GM12873 (cell line): Measurements from ENCODE around the gene SNTB2.

Experiments
- TF ChIP-seq, protein P1 (sequence below): IDR thresholded peaks from 2 replicates; pipeline ENCODE4 v1.5.1; 2012; ENCODE audit warnings: low read depth, mild to moderate bottlenecking, moderate library complexity, low read length, control low read depth; ENCODE audit not compliant: insufficient read depth; ENCODE audit errors: missing control alignments

Gene SNTB2

DNA sequence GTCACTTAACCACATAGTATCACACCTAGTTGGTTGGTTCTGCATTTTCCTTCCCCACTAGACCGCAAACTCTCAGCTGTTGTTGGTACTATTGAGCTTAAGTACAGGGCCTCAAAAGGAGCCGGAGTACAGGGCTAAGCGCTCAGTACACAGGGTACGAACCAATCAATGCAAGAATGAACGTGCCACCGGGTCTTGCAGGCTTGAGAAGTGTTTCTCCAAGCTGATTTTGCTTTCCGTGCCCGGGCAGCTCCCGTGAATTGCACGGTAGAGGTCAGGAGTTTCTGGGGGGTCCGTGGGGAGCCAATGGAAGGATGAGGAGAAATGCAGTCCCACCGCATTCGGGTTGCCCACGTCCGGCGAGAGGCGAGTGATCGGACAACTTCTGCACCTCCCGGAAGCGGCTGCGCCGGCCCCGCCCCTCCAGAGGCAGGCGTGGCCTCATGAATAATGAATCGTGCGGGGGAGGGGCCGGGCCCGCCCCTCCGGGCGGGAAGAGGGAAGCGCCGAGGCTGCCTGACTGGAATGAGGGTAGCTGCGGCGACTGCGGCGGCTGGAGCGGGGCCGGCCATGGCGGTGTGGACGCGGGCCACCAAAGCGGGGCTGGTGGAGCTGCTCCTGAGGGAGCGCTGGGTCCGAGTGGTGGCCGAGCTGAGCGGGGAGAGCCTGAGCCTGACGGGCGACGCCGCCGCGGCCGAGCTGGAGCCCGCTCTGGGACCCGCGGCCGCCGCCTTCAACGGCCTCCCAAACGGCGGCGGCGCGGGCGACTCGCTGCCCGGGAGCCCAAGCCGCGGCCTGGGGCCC is at the start of gene SNTB2:
TSS of gene SNTB2 (plus strand) at position 523 of the 804 bp plus-strand sequence. CDS start at position 526, 3 bp downstream.
- TF ChIP-seq, protein P1, sequence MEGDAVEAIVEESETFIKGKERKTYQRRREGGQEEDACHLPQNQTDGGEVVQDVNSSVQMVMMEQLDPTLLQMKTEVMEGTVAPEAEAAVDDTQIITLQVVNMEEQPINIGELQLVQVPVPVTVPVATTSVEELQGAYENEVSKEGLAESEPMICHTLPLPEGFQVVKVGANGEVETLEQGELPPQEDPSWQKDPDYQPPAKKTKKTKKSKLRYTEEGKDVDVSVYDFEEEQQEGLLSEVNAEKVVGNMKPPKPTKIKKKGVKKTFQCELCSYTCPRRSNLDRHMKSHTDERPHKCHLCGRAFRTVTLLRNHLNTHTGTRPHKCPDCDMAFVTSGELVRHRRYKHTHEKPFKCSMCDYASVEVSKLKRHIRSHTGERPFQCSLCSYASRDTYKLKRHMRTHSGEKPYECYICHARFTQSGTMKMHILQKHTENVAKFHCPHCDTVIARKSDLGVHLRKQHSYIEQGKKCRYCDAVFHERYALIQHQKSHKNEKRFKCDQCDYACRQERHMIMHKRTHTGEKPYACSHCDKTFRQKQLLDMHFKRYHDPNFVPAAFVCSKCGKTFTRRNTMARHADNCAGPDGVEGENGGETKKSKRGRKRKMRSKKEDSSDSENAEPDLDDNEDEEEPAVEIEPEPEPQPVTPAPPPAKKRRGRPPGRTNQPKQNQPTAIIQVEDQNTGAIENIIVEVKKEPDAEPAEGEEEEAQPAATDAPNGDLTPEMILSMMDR = no peak

DNA sequence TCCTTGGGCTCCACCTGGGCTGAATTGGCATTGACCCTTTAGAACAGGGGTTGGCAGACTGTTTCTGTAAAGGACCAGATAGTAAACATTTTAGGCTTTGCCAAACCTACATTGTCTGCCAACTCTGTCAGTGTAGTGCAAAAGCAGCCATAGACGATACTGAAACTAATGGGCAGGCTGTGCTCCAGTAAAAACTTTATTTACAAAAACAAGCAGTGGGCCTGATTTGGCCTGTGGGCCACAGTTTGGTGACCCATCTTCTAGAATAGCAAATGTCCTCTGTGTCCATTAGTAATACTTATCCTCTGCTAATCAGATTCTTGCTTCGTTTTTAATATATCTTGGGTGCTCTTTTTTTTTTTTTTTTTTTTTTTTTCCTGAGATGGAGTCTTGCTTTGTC is 48.4 kb upstream of the SNTB2 start:
- TF ChIP-seq, protein P1 = no peak

DNA sequence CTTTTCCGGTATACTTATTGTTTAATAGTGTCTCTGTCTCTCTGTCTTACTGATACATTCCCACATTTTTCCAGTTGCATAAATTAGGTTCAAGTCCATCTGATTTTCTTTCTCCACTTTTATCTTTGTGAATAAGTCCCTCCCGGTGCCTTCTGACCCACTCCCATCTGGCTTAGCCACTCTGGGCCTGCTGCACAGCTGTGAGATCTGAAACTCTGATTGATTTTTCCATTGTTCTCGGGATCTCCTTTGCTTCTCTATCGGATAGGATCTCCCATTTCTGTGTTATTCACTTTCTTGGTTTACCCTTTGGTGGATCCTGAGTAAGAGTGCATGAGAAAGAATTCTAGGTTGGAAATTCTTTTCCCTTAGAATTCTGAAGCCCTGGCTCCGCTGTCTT is 46.0 kb upstream of the SNTB2 start:
- TF ChIP-seq, protein P1 = no peak

DNA sequence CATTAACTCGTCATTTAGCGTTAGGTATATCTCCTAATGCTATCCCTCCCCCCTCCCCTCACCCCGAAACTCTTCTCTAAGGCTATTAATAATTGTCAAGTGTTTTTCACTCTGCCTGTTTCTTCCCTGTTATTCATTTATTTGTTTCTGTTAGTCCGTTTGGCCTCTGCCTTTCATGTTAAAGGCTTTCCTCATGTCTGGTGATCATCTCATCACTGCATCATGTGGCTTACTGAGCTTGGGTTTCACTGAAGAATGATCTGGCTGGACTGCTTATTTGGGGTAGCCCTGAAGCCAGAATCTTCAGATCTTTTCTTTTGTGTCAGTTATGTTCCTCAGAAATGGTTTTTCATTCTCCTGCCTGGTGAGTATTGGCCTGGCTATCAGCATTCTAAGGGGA is 45.0 kb upstream of the SNTB2 start:
- TF ChIP-seq, protein P1 = no peak

DNA sequence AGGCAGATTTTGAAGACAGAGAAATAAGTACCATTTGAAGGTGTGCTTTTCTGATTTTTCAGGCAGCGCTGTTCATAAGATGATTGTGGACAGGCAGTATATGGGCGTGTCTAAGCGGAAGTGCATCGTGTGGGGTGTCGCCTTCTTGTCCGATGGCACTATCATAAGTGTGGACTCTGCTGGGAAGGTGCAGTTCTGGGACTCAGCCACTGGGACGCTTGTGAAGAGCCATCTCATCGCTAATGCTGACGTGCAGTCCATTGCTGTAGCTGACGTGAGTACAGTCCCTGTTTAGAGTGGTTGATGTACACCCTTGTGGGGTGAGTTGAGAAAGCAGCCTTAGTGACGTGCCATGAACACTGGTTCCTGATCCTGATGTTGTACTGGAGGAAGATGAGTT is 43.8 kb upstream of the SNTB2 start:
- TF ChIP-seq, protein P1 = peak; percentile 40

DNA sequence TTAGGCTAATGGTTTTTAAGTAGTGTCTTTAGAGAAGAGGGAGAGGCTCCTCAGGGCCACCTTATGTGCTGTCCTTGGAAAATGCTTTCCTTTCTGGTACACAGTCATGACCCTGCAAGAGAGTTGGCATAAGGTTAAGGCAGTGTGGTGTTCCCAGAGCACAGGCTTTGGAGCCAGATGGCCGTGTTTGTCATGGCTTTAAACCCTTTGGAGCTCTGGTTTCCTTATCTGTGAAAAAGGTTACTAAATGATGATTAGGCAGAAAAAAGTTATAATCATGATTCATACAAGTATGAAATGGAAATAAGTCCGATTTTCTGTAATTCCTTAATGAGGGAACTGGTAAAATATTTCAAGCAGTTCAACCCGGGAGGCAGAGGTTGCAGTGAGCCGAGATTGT is 41.3 kb upstream of the SNTB2 start:
- TF ChIP-seq, protein P1 = no peak

DNA sequence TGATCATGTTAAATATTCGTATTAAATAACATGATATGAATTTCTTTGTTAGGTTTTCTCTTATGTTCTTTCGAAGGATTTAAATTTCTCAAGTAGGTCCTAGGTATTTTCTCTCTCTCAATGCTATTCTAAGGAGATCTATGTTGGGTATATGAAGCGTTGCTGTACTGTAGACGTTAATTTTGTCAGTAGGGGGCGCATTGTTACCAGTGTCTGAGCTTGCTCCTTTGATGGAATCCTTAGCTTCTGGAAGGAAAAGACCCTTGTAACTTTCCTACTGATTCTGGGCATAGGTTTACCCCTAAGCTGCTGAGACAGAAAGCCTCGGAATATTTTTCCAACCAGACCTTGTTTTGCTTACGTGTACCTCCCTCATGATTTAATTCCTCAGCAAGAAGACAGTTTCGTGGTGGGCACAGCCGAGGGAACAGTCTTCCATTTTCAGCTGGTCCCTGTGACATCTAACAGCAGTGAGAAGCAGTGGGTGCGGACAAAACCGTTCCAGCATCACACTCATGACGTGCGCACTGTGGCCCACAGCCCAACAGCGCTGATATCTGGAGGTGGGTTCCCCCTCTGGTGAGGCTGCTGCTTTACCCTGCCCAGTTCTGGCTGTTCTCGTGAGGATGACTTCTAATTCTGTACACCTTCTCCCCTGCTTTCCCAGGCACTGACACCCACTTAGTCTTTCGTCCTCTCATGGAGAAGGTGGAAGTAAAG is 36.7 kb upstream of the SNTB2 start:
- TF ChIP-seq, protein P1 = peak; percentile 74
